HepG2 (cell line): Measurements from ENCODE around the gene FAM3C. TPM values are rescaled to one million over a fixed set of nuclear protein-coding genes. Genes with fewer than 3 reads are reported as not detected.

ENCODE experiments used
- ATAC-seq: fragments of 200-7000 bp; cut with Tn5 transposase; 3 replicates; pipeline ENCODE4 v1.9.1; 2020; ENCODE audit warnings: mild to moderate bottlenecking, moderate library complexity
- BruUV-seq: library from RNA; stranded (reverse); fragments of 400-500 nt; replicated peaks from 2 replicates; lab custom pipeline; 2021; lab: Mats Ljungman, UMichigan
- CTCF ChIA-PET: fragments of 300-600 bp; formaldehyde crosslinking; extraction: SDS; loops from one replicate; lab custom pipeline; 2021; ENCODE audit warnings: low total read pairs, inconsistent platforms, low intra/inter-chr PET ratio; lab: Yijun Ruan, JAX
- POLR2A ChIA-PET: fragments of 350-600 bp; sonication (Branson Sonifier 250); formaldehyde crosslinking; loops from one replicate; lab custom pipeline; 2020; ENCODE audit warnings: antibody characterized with exemption, inconsistent platforms; lab: Yijun Ruan, JAX
- DNase-seq: peaks from one replicate; pipeline ENCODE4 v3.0.0-alpha.2; 2015; ENCODE audit warnings: low spot score
- FAIRE-seq: peaks from 3 replicates; lab custom pipeline; 2011; peaks lifted over from hg19 to GRCh38; lab: Jason Lieb, UNC
- H2AFZ ChIP-seq: one replicate; pipeline ENCODE4 v1.6.1; 2011; ENCODE audit warnings: low read length, inconsistent platforms
- H3K27ac ChIP-seq: fragments of 300-600 bp; 3 replicates; pipeline ENCODE4 v1.8.0; 2011; ENCODE audit warnings: mixed run types, mild to moderate bottlenecking, mixed read lengths, low read length, inconsistent platforms; ENCODE audit not compliant: insufficient read depth; ENCODE audit errors: extremely low read length
- H3K27me3 ChIP-seq, 2 experiments: fragments of 200-600 bp in 1 of 2; 2 replicates in 1 of 2; 3 replicates in 1 of 2; pipeline versions ENCODE4 v1.6.0 to v1.8.0; 2011; ENCODE audit warnings: low read length in 2 of 2, mild to moderate bottlenecking in 2 of 2, moderate library complexity in 2 of 2, inconsistent platforms in 1 of 2; ENCODE audit not compliant: insufficient read depth in 2 of 2, control insufficient read depth in 1 of 2
- H3K36me3 ChIP-seq, 2 experiments: fragments of 200-600 bp in 1 of 2; replicated peaks in 1 of 2; 2 replicates in 1 of 2; 3 replicates in 1 of 2; pipeline versions ENCODE4 v1.5.1 to v1.8.0; 2011; ENCODE audit warnings: low read length in 2 of 2, inconsistent platforms in 1 of 2; ENCODE audit not compliant: insufficient read depth in 2 of 2, control insufficient read depth in 1 of 2
- H3K4me1 ChIP-seq: 2 replicates; pipeline ENCODE4 v1.5.1; 2012; ENCODE audit warnings: low read length, inconsistent platforms; ENCODE audit not compliant: insufficient read depth
- H3K4me2 ChIP-seq: 2 replicates; pipeline ENCODE4 v1.6.0; 2011; ENCODE audit warnings: low read depth, low read length, inconsistent platforms
- H3K4me3 ChIP-seq, 3 experiments: fragments of 200-600 bp in 1 of 3; sonication (generic), shearing (Covaris generic) in 1 of 3; replicated peaks in 1 of 3; 2 replicates each; pipeline ENCODE4 v1.5.1; 2011 to 2016; ENCODE audit warnings: low read length in 3 of 3, inconsistent platforms in 2 of 3, low read depth in 2 of 3, mild to moderate bottlenecking in 2 of 3, control low read depth in 1 of 3, mixed read lengths in 1 of 3; ENCODE audit not compliant: insufficient read depth in 1 of 3
- H3K79me2 ChIP-seq: one replicate; pipeline ENCODE4 v1.6.1; 2011; ENCODE audit warnings: low read length, inconsistent platforms; ENCODE audit not compliant: insufficient read depth
- H3K9ac ChIP-seq: 2 replicates; pipeline ENCODE4 v1.6.0; 2011; ENCODE audit warnings: mild to moderate bottlenecking, low read depth, low read length, inconsistent platforms; ENCODE audit not compliant: insufficient read depth
- H3K9me3 ChIP-seq: 2 replicates; pipeline ENCODE4 v1.5.1; 2012; ENCODE audit warnings: mild to moderate bottlenecking, low read length
- H4K20me1 ChIP-seq: 2 replicates; pipeline ENCODE4 v1.6.0; 2011; ENCODE audit warnings: inconsistent platforms, mild to moderate bottlenecking, low read length, moderate library complexity; ENCODE audit not compliant: insufficient read depth
- FOXO1 ChIP-seq: sonication (generic); formaldehyde crosslinking; IDR thresholded peaks from 2 replicates; pipeline ENCODE4 v1.4.0; 2020; ENCODE audit warnings: missing genetic modification reagents
- GABPB1 ChIP-seq: IDR thresholded peaks from 2 replicates; pipeline ENCODE4 v1.6.1; 2016; ENCODE audit warnings: mild to moderate bottlenecking, missing genetic modification reagents, moderate library complexity, missing compliant biosample characterization
- IKZF1 ChIP-seq: fragments of 450-650 bp; IDR thresholded peaks from 2 replicates; pipeline ENCODE4 v1.7.1; 2016
- MATR3 ChIP-seq: sonication (generic); formaldehyde crosslinking; IDR thresholded peaks from 2 replicates; pipeline ENCODE4 v1.4.0; 2020; ENCODE audit warnings: missing genetic modification reagents
- MED1 ChIP-seq: sonication (generic); formaldehyde crosslinking; IDR thresholded peaks from 2 replicates; pipeline ENCODE4 v1.4.0; 2020; ENCODE audit warnings: missing genetic modification reagents
- MLXIP ChIP-seq: sonication (generic); formaldehyde crosslinking; IDR thresholded peaks from 2 replicates; pipeline ENCODE4 v1.9.0; 2021; ENCODE audit warnings: missing genetic modification reagents, borderline replicate concordance
- PBX3 ChIP-seq: sonication (generic); formaldehyde crosslinking; IDR thresholded peaks from 2 replicates; pipeline ENCODE4 v1.8.1; 2023; ENCODE audit warnings: missing genetic modification reagents, inconsistent platforms, borderline replicate concordance
- PTBP1 ChIP-seq: fragments of 200-400 bp; formaldehyde crosslinking; IDR thresholded peaks from 2 replicates; pipeline ENCODE4 v1.6.1; 2018; ENCODE audit warnings: low read length, low read depth; ENCODE audit not compliant: poor library complexity, severe bottlenecking
- ZFP62 ChIP-seq: sonication (generic); formaldehyde crosslinking; IDR thresholded peaks from 2 replicates; pipeline ENCODE4 v1.4.0; 2020; ENCODE audit warnings: missing genetic modification reagents
- ZNF816 ChIP-seq: sonication (generic); formaldehyde crosslinking; IDR thresholded peaks from 2 replicates; pipeline ENCODE4 v1.8.0; 2022; ENCODE audit warnings: missing genetic modification reagents, mild to moderate bottlenecking, borderline replicate concordance
- WGBS: methylation state at CpG from one replicate; pipeline ENCODE4 v1.1.6; 2017; ENCODE audit warnings: low lambda C conversion rate; 5-methylcytosine and 5-hydroxymethylcytosine counted together
- in situ Hi-C: cut with HindIII; loops from 2 replicates; pipeline ENCODE4 v1.10.0; 2017; ENCODE audit warnings: low pct_unique_long_range_greater_than_20kb; ENCODE audit not compliant: extremely low pct_ligation_motif_present
- intact Hi-C: fragments of 100-400 bp; cut with micrococcal nuclease; formaldehyde crosslinking; loops from one replicate; pipeline ENCODE4 v1.10.0; 2022; ENCODE audit not compliant: unreplicated experiment
- polyA plus RNA-seq, 8 experiments: library from polyadenylated mRNA; depleted of rRNA in 3 of 8; stranded (reverse) in 7 of 8; unstranded in 1 of 8; fragments of >200 nt; fragmentation: Illumina TruSeq in 4 of 8; extraction: Trizol in 4 of 8; gene quantifications; 2 replicates each; pipeline versions ENCODE4 v1.2.1 to v1.2.3, GENCODE V29; 2011 to 2016; ENCODE audit warnings: low read depth in 4 of 8, missing spikeins in 1 of 8, mixed read lengths in 1 of 8; ENCODE audit not compliant: insufficient read depth in 1 of 8
- total RNA-seq, 5 experiments: library from RNA; depleted of rRNA; stranded (reverse); fragments of >200 nt; fragmentation: Illumina TruSeq; extraction: Trizol; gene quantifications; 2 replicates each; pipeline ENCODE4 v1.2.3, GENCODE V29; 2016; ENCODE audit warnings: low read depth in 1 of 5

The FAM3C gene
- total and polyA plus RNA-seq, 2 of the 13 experiments (the other 11 are each of a cell fraction or from before 2014, with no cell fraction given), result 14.6 to 16.0 TPM

GRCh38 chr7:121402701-121403100 lies 6.6 kb upstream of the FAM3C start:
- in situ Hi-C loops, result no loop called here
- no peak for TF ChIP-seq PBX3 (CRISPR knock-in tag)
- no peak for TF ChIP-seq PTBP1
- TF ChIP-seq FOXO1 (CRISPR knock-in tag), result no peak
- Histone ChIP-seq H3K9ac (no peak overlapping the region), H3K4me2 (no peak overlapping the region), H2AFZ (no peak overlapping the region), H3K27ac (no peak overlapping the region), H3K27me3 (no peaks in the 10 kb centered on the region; a peak in 1 of 5 replicates), H3K36me3 (no peaks in the 10 kb centered on the region), H3K4me1 (peaks cover 15% of the 10 kb centered on the region), H3K79me2 (no peaks in the 10 kb centered on the region), H3K9me3 (no peaks in the 10 kb centered on the region), H3K4me3 (no peak overlapping the region), H4K20me1 (no peaks in the 10 kb centered on the region)
- DNase-seq, result no peak
- FAIRE-seq, result no peak
- intact Hi-C loops, result no loop called here
- BruUV-seq, result no TSS peak
- CTCF ChIA-PET, result no interaction called here
- 39% methylated on average over 1 of the region's 1 CpG for WGBS
- POLR2A ChIA-PET, result no interaction called here
- no peak for ATAC-seq

- Histone ChIP-seq H3K4me1 (peaks cover 15% of the 10 kb centered on the region), H3K27ac (no peak overlapping the region), H3K4me2 (no peak overlapping the region), H3K27me3 (no peaks in the 10 kb centered on the region; a peak in 1 of 5 replicates), H3K36me3 (no peaks in the 10 kb centered on the region), H3K4me3 (no peak overlapping the region), H3K79me2 (no peaks in the 10 kb centered on the region), H4K20me1 (no peaks in the 10 kb centered on the region), H3K9me3 (no peaks in the 10 kb centered on the region), H2AFZ (no peak overlapping the region), H3K9ac (no peak overlapping the region)
- ChIA-PET POLR2A (no interaction called here), CTCF (no interaction called here)
- in situ Hi-C loops (no loop called here), intact Hi-C loops (no loop called here)
- BruUV-seq, result no TSS peak
- FAIRE-seq, result no peak
- DNase-seq, result no peak
- 10% methylated on average over 3 of the region's 3 CpGs for whole genome bisulfite sequencing
- no peak for TF ChIP-seq GABPB1 (CRISPR knock-in tag)
- TF ChIP-seq MATR3, result no peak
- TF ChIP-seq MED1 (CRISPR knock-in tag), result no peak
- no peak for TF ChIP-seq IKZF1
- TF ChIP-seq ZNF816 (CRISPR knock-in tag), result no peak
- no peak for TF ChIP-seq MLXIP (CRISPR knock-in tag)
- TF ChIP-seq ZFP62 (CRISPR knock-in tag), result no peak
- no peak for ATAC-seq
Measured at GRCh38 chr7:121401896-121402295, 5.8 kb upstream of the FAM3C start.
